GM12878 (cell line): ENCODE results near the gene TRIM47. TPM values are rescaled to one million over a fixed set of nuclear protein-coding genes. Genes with fewer than 3 reads are reported as not detected.
A peak's percentile ranks its signal among the peaks of the same experiment; 100 is the strongest.

Experiments
- CHD1 ChIP-seq: IDR thresholded peaks from 2 replicates; pipeline ENCODE4 v1.6.1; 2012; ENCODE audit warnings: low read depth, low read length, improper control_type of control experiment
- CREB1 ChIP-seq: IDR thresholded peaks from 2 replicates; pipeline ENCODE4 v1.6.1; 2012; ENCODE audit warnings: low read depth, mild to moderate bottlenecking, inconsistent platforms
- ETV6 ChIP-seq, 2 experiments: fragments of 450-650 bp in 1 of 2; IDR thresholded peaks in 1 of 2; conservative IDR thresholded peaks in 1 of 2; 2 replicates each; pipeline ENCODE4 v1.6.1; 2014; ENCODE audit warnings: antibody characterized with exemption in 1 of 2, borderline replicate concordance in 1 of 2, low read depth in 1 of 2, mild to moderate bottlenecking in 1 of 2, moderate library complexity in 1 of 2
- FOXK2 ChIP-seq: fragments of 450-650 bp; IDR thresholded peaks from 2 replicates; pipeline ENCODE4 v1.6.1; 2017; ENCODE audit warnings: mild to moderate bottlenecking, moderate library complexity
- FOXM1 ChIP-seq: IDR thresholded peaks from 2 replicates; pipeline ENCODE4 v1.6.1; 2012; ENCODE audit warnings: low read depth, mild to moderate bottlenecking, inconsistent platforms, low read length, moderate library complexity
- GATAD2B ChIP-seq: fragments of 450-650 bp; conservative IDR thresholded peaks from 2 replicates; pipeline ENCODE4 v1.6.1; 2017; ENCODE audit warnings: low read depth, mild to moderate bottlenecking, moderate library complexity
- HCFC1 ChIP-seq: fragments of 150-350 bp; IDR thresholded peaks from 2 replicates; pipeline ENCODE4 v1.6.1; 2014; ENCODE audit warnings: low read length
- IKZF1 ChIP-seq: fragments of 450-650 bp; conservative IDR thresholded peaks from 2 replicates; pipeline ENCODE4 v1.6.1; 2017; ENCODE audit warnings: antibody characterized with exemption, mild to moderate bottlenecking
- JUND ChIP-seq: IDR thresholded peaks from 2 replicates; pipeline ENCODE4 v1.6.1; 2012; ENCODE audit warnings: low read depth, mild to moderate bottlenecking, low read length, improper control_type of control experiment, moderate library complexity
- MEF2B ChIP-seq: fragments of 450-650 bp; IDR thresholded peaks from 2 replicates; pipeline ENCODE4 v1.6.1; 2018; ENCODE audit warnings: mild to moderate bottlenecking, moderate library complexity; ENCODE audit not compliant: partially characterized antibody, poor library complexity, severe bottlenecking
- MXI1 ChIP-seq: fragments of 150-350 bp; IDR thresholded peaks from 2 replicates; pipeline ENCODE4 v1.6.1; 2011; ENCODE audit warnings: low read depth, mild to moderate bottlenecking, inconsistent platforms, low read length, improper control_type of control experiment
- NFXL1 ChIP-seq: fragments of 450-650 bp; IDR thresholded peaks from 2 replicates; pipeline ENCODE4 v1.6.1; 2017; ENCODE audit warnings: antibody characterized with exemption, mild to moderate bottlenecking, borderline replicate concordance
- NFYB ChIP-seq: IDR thresholded peaks from 2 replicates; pipeline ENCODE4 v1.6.1; 2011; ENCODE audit warnings: low read depth, mild to moderate bottlenecking, low read length, improper control_type of control experiment, moderate library complexity; ENCODE audit not compliant: insufficient read depth
- SMARCA5 ChIP-seq: fragments of 450-650 bp; IDR thresholded peaks from 2 replicates; pipeline ENCODE4 v1.6.1; 2017; ENCODE audit warnings: mild to moderate bottlenecking
- SMC3 ChIP-seq: IDR thresholded peaks from 2 replicates; pipeline ENCODE4 v1.6.1; 2011; ENCODE audit warnings: low read length, improper control_type of control experiment, borderline replicate concordance
- SRF ChIP-seq, 2 experiments: IDR thresholded peaks; 2 replicates each; pipeline ENCODE4 v1.6.1; 2011; ENCODE audit warnings: low read depth in 2 of 2, low read length in 2 of 2, mild to moderate bottlenecking in 1 of 2, moderate library complexity in 1 of 2
- TARDBP ChIP-seq: IDR thresholded peaks from 2 replicates; pipeline ENCODE4 v1.6.1; 2016; ENCODE audit warnings: borderline replicate concordance
- polyA plus RNA-seq, 11 experiments: library from polyadenylated mRNA; depleted of rRNA in 4 of 11; unstranded in 6 of 11; stranded (reverse) in 5 of 11; fragments of >200 nt; fragmentation: Nextera tagmentation in 4 of 11; fragmentation: Illumina TruSeq in 1 of 11; extraction: Ambion mirVana in 4 of 11; extraction: Trizol in 1 of 11; gene quantifications; 1 replicate in 1 of 11; 2 replicates in 10 of 11; pipeline versions ENCODE4 v1.2.1 to v1.2.3, GENCODE V29; 2011 to 2016; ENCODE audit warnings: inconsistent platforms in 2 of 11, missing spikeins in 2 of 11, low read depth in 1 of 11
- total RNA-seq, 4 experiments: library from RNA; depleted of rRNA in 3 of 4; stranded (reverse); fragments of >200 nt in 3 of 4; fragmentation: Illumina TruSeq in 1 of 4; extraction: Trizol in 1 of 4; gene quantifications; 2 replicates each; pipeline versions ENCODE4 v1.2.1 to v1.2.3, GENCODE V29; 2013 to 2021
- TF ChIP-seq, protein P1 (sequence below): fragments of 450-650 bp; IDR thresholded peaks from 2 replicates; pipeline ENCODE4 v1.6.1; 2018; ENCODE audit warnings: borderline replicate concordance, mild to moderate bottlenecking; ENCODE audit not compliant: partially characterized antibody
- TF ChIP-seq, protein P2 (sequence below): fragments of 450-650 bp; IDR thresholded peaks from 2 replicates; pipeline ENCODE4 v1.6.1; 2017; ENCODE audit warnings: mild to moderate bottlenecking, moderate library complexity
- TF ChIP-seq, protein P3 (sequence below): fragments of 450-650 bp; IDR thresholded peaks from 2 replicates; pipeline ENCODE4 v1.6.1; 2017; ENCODE audit warnings: antibody characterized with exemption, mild to moderate bottlenecking, moderate library complexity

TRIM47 gene
- total and polyA plus RNA-seq, 10 of the 15 experiments (the other 5 are each of a cell fraction or from before 2014, with no cell fraction given), result 0.35 to 9.7 (median 5.3) TPM

DNA sequence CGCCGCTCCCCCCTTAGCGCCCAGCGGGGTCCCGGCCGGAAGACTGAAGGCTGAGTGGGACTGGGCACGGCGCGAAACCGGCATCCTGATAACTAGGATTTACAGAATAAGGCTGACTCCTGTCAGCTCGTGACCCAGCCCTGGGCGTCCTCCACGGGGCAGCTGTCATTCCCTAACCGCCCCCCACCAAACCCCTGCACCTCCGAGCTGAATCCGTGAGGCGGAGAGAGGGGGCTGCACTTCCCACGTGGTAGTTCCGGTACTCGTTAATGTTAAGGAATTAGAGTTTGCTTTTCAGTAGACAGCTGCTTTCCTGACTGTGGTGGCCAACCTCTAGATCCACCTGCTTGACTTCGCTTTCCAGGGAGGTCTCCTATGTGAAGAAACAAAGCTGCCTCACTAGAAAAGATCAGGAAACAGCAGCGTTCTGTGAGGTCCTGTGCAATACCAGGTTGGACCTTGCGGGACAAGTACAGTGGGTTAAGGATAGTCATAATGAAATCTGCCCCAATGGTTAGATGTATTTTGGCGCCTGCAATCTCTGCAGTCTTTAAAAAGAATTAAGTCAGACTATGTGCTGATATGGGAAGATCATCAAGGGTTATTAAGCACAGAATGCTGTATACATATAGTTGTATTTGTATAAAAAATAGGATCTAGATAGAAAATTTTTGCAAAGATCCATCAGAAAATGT is 22.2 kb downstream of the TRIM47 start (continued):
- TF ChIP-seq, protein P1, sequence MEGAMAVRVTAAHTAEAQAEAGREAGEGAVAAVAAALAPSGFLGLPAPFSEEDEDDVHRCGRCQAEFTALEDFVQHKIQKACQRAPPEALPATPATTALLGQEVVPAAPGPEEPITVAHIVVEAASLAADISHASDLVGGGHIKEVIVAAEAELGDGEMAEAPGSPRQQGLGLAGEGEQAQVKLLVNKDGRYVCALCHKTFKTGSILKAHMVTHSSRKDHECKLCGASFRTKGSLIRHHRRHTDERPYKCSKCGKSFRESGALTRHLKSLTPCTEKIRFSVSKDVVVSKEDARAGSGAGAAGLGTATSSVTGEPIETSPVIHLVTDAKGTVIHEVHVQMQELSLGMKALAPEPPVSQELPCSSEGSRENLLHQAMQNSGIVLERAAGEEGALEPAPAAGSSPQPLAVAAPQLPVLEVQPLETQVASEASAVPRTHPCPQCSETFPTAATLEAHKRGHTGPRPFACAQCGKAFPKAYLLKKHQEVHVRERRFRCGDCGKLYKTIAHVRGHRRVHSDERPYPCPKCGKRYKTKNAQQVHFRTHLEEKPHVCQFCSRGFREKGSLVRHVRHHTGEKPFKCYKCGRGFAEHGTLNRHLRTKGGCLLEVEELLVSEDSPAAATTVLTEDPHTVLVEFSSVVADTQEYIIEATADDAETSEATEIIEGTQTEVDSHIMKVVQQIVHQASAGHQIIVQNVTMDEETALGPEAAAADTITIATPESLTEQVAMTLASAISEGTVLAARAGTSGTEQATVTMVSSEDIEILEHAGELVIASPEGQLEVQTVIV, result no peak
- TF ChIP-seq SMC3 (no peak), FOXK2 (no peak), NFYB (no peak), IKZF1 (no peak), JUND (no peak), MEF2B (peak; percentile 9), CREB1 (no peak), FOXM1 (no peak), SMARCA5 (0 out of 2 replicates have a peak, but pooled peaks have one; percentile 58), SRF (IDR thresholded peaks at IDR 0.05; ENCODE audit: low read depth in 2 of 2, low read length in 2 of 2) (no peak), CHD1 (no peak), NFXL1 (no peak), MXI1 (no peak), GATAD2B (peak; percentile 78; the same call in 1 of the 2 replicates), ETV6 (conservative IDR thresholded peaks at IDR 0.05 in 1 of 2, IDR thresholded peaks at IDR 0.05 in 1 of 2; ENCODE audit: borderline replicate concordance in 1 of 2, low read depth in 1 of 2) (no peak), TARDBP (no peak), HCFC1 (no peak)
- TF ChIP-seq, protein P2, sequence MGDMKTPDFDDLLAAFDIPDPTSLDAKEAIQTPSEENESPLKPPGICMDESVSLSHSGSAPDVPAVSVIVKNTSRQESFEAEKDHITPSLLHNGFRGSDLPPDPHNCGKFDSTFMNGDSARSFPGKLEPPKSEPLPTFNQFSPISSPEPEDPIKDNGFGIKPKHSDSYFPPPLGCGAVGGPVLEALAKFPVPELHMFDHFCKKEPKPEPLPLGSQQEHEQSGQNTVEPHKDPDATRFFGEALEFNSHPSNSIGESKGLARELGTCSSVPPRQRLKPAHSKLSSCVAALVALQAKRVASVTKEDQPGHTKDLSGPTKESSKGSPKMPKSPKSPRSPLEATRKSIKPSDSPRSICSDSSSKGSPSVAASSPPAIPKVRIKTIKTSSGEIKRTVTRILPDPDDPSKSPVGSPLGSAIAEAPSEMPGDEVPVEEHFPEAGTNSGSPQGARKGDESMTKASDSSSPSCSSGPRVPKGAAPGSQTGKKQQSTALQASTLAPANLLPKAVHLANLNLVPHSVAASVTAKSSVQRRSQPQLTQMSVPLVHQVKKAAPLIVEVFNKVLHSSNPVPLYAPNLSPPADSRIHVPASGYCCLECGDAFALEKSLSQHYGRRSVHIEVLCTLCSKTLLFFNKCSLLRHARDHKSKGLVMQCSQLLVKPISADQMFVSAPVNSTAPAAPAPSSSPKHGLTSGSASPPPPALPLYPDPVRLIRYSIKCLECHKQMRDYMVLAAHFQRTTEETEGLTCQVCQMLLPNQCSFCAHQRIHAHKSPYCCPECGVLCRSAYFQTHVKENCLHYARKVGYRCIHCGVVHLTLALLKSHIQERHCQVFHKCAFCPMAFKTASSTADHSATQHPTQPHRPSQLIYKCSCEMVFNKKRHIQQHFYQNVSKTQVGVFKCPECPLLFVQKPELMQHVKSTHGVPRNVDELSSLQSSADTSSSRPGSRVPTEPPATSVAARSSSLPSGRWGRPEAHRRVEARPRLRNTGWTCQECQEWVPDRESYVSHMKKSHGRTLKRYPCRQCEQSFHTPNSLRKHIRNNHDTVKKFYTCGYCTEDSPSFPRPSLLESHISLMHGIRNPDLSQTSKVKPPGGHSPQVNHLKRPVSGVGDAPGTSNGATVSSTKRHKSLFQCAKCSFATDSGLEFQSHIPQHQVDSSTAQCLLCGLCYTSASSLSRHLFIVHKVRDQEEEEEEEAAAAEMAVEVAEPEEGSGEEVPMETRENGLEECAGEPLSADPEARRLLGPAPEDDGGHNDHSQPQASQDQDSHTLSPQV, result no peak
- TF ChIP-seq, protein P3, sequence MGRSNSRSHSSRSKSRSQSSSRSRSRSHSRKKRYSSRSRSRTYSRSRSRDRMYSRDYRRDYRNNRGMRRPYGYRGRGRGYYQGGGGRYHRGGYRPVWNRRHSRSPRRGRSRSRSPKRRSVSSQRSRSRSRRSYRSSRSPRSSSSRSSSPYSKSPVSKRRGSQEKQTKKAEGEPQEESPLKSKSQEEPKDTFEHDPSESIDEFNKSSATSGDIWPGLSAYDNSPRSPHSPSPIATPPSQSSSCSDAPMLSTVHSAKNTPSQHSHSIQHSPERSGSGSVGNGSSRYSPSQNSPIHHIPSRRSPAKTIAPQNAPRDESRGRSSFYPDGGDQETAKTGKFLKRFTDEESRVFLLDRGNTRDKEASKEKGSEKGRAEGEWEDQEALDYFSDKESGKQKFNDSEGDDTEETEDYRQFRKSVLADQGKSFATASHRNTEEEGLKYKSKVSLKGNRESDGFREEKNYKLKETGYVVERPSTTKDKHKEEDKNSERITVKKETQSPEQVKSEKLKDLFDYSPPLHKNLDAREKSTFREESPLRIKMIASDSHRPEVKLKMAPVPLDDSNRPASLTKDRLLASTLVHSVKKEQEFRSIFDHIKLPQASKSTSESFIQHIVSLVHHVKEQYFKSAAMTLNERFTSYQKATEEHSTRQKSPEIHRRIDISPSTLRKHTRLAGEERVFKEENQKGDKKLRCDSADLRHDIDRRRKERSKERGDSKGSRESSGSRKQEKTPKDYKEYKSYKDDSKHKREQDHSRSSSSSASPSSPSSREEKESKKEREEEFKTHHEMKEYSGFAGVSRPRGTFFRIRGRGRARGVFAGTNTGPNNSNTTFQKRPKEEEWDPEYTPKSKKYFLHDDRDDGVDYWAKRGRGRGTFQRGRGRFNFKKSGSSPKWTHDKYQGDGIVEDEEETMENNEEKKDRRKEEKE, result no peak
